ENCODE results near the gene AFTPH.

The AFTPH gene

DNA sequence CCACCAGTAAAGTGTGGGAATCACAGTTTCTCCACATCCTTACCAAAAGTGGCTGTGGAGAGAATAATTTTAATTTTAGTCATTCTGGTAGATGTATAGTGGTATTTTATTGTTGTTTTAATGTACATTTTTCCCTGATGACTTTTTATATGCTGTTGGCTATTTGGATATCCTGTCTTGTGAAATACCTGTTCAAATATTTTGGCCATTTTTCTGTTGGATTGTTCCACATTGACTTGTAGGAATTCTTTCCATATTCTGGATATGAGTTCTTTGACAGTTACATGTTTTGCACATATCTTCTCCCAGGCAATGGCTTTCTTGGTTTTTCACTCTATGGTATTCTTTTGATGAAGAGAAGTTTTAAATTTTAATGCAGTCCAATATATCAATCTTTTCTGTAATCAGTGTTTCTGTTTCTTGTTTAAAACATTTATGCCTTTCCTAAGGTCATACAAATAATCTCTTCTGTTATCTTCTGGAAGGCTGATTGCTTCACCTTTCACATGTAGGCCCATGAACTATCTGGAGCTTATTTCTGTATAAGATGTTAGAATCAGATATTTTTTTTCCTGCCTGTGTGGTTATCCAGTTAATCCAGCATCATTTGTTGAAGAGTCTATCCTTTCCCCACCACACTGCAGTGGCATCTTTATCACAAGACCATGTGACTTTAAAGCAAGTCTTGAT lies 19.0 kb downstream of the AFTPH start:
- H3K4me1 ChIP-seq (ENCODE audit: insufficient read depth, low read length), result peaks cover 7% of the 10 kb centered on the region; the same call in 1 of the 2 replicates

GRCh38 chr2:64548761-64549160 lies 24.6 kb downstream of the AFTPH start:
- Histone ChIP-seq H3K27me3 (ENCODE audit: insufficient read depth, low read length) (no peaks in the 10 kb centered on the region), H3K9ac (ENCODE audit: low read depth, low read length) (no peak overlapping the region), H3K4me1 (ENCODE audit: insufficient read depth, low read length) (no peaks in the 10 kb centered on the region), H3K9me3 (ENCODE audit: insufficient read depth, low read depth, low read length) (no peaks in the 10 kb centered on the region; the same call in 1 of the 2 replicates), H3K36me3 (ENCODE audit: insufficient read depth, low read depth, low read length) (no peaks in the 10 kb centered on the region), H3K4me3 (ENCODE audit: low read length) (no peak overlapping the region), H3K27ac (ENCODE audit: low read length) (no peak overlapping the region)

More for the DNA sequence above, 19.0 kb downstream of the AFTPH start:
- H3K4me3 ChIP-seq (ENCODE audit: low read length), result no peak overlapping the region
- H3K36me3 ChIP-seq (ENCODE audit: insufficient read depth, low read depth, low read length), result no peaks in the 10 kb centered on the region
- H3K27ac ChIP-seq (ENCODE audit: low read length), result no peak overlapping the region
- H3K9ac ChIP-seq (ENCODE audit: low read depth, low read length), result no peak overlapping the region
- no peaks in the 10 kb centered on the region for H3K9me3 ChIP-seq (ENCODE audit: insufficient read depth, low read depth, low read length)
- H3K27me3 ChIP-seq (ENCODE audit: insufficient read depth, low read length), result no peaks in the 10 kb centered on the region

- H3K9me3 ChIP-seq (ENCODE audit: insufficient read depth, low read depth, low read length), result no peaks in the 10 kb centered on the region; the same call in 1 of the 2 replicates
Measured at GRCh38 chr2:64550042-64550441, 25.9 kb downstream of the AFTPH start.

GRCh38 chr2:64551851-64552250 lies 27.7 kb downstream of the AFTPH start:
- H3K4me3 ChIP-seq (ENCODE audit: low read length), result no peak overlapping the region
- no peaks in the 10 kb centered on the region for H3K4me1 ChIP-seq (ENCODE audit: insufficient read depth, low read length)
- no peaks in the 10 kb centered on the region for H3K36me3 ChIP-seq (ENCODE audit: insufficient read depth, low read depth, low read length)
- H3K9me3 ChIP-seq (ENCODE audit: insufficient read depth, low read depth, low read length), result no peaks in the 10 kb centered on the region; the same call in 1 of the 2 replicates
- H3K27ac ChIP-seq (ENCODE audit: low read length), result no peak overlapping the region
- H3K27me3 ChIP-seq (ENCODE audit: insufficient read depth, low read length), result no peaks in the 10 kb centered on the region
- H3K9ac ChIP-seq (ENCODE audit: low read depth, low read length), result no peak overlapping the region

More at GRCh38 chr2:64550042-64550441, 25.9 kb downstream of the AFTPH start:
- Histone ChIP-seq H3K4me3 (ENCODE audit: low read length) (no peak overlapping the region), H3K27ac (ENCODE audit: low read length) (no peak overlapping the region), H3K36me3 (ENCODE audit: insufficient read depth, low read depth, low read length) (no peaks in the 10 kb centered on the region), H3K9ac (ENCODE audit: low read depth, low read length) (no peak overlapping the region), H3K27me3 (ENCODE audit: insufficient read depth, low read length) (no peaks in the 10 kb centered on the region), H3K4me1 (ENCODE audit: insufficient read depth, low read length) (no peaks in the 10 kb centered on the region)

DNA sequence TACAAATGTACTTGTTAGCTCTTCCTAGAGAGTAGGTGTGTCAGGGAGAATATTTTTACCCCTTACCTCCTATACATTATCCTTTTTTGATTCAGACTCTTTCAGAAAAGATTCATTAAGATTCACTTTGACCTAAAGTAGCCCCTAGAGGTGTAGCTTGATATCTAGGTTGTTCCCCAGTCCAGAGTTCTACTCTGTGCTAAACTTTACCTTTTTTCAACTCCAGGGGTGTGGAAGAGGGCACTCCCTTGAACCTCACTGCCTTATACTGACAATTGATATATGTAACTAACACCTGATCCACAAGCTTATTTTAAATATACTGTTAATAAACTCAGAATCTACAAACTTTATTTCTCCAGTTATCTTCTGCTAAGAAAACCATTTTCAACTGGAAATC lies 30.0 kb downstream of the AFTPH start:
- Histone ChIP-seq H3K9me3 (ENCODE audit: insufficient read depth, low read depth, low read length) (no peaks in the 10 kb centered on the region; the same call in 1 of the 2 replicates), H3K36me3 (ENCODE audit: insufficient read depth, low read depth, low read length) (no peaks in the 10 kb centered on the region), H3K27me3 (ENCODE audit: insufficient read depth, low read length) (no peaks in the 10 kb centered on the region), H3K4me1 (ENCODE audit: insufficient read depth, low read length) (no peaks in the 10 kb centered on the region), H3K4me3 (ENCODE audit: low read length) (no peak overlapping the region), H3K27ac (ENCODE audit: low read length) (no peak overlapping the region), H3K9ac (ENCODE audit: low read depth, low read length) (no peak overlapping the region)

- H3K4me1 ChIP-seq (ENCODE audit: insufficient read depth, low read length), result no peaks in the 10 kb centered on the region
- H3K9me3 ChIP-seq (ENCODE audit: insufficient read depth, low read depth, low read length), result no peaks in the 10 kb centered on the region
- H3K9ac ChIP-seq (ENCODE audit: low read depth, low read length), result no peak overlapping the region
Measured at GRCh38 chr2:64558445-64559081, 34.4 kb downstream of the AFTPH start.

DNA sequence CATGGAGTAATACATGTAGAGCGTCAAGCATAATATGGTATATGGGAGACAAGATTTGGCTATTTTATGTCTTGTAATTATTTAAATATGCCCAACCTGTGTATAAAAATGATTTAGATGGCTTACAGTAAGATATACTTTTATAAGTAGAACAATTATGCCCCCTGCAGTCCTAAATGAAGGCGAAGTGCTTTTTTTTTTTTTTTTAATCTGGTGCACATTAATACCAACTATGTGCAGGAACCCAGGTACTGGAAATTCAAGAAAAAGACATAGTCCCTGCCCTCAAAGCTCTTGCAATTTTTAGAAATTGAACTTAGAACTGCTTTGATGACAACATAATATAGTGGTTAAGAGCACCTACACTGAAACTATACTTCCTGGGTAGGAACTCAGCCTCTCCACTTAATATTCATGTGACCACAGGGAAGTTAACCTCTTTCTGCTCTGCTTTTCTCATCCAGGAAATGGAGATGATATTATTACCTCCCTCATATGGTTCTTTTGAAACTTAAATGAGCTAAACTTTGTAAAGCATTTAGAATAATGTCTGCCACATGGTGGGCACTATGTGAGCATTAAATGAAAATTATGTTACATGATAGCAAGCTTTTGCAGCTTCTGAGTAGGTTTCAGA lies 38.1 kb downstream of the AFTPH start:
- H3K27me3 ChIP-seq (ENCODE audit: insufficient read depth, low read length), result no peaks in the 10 kb centered on the region
- H3K36me3 ChIP-seq (ENCODE audit: insufficient read depth, low read depth, low read length), result no peaks in the 10 kb centered on the region
- no peak overlapping the region for H3K27ac ChIP-seq (ENCODE audit: low read length)
- H3K4me3 ChIP-seq (ENCODE audit: low read length), result no peak overlapping the region
- no peak overlapping the region for H3K9ac ChIP-seq (ENCODE audit: low read depth, low read length)
- no peaks in the 10 kb centered on the region for H3K4me1 ChIP-seq (ENCODE audit: insufficient read depth, low read length)
- no peaks in the 10 kb centered on the region for H3K9me3 ChIP-seq (ENCODE audit: insufficient read depth, low read depth, low read length)

More at GRCh38 chr2:64558445-64559081, 34.4 kb downstream of the AFTPH start:
- Histone ChIP-seq H3K36me3 (ENCODE audit: insufficient read depth, low read depth, low read length) (no peaks in the 10 kb centered on the region), H3K4me3 (ENCODE audit: low read length) (no peak overlapping the region), H3K27me3 (ENCODE audit: insufficient read depth, low read length) (no peaks in the 10 kb centered on the region), H3K27ac (ENCODE audit: low read length) (no peak overlapping the region)

GRCh38 chr2:64563436-64563938 lies 39.4 kb downstream of the AFTPH start:
- no peaks in the 10 kb centered on the region for H3K36me3 ChIP-seq (ENCODE audit: insufficient read depth, low read depth, low read length)
- H3K27ac ChIP-seq (ENCODE audit: low read length), result no peak overlapping the region
- H3K27me3 ChIP-seq (ENCODE audit: insufficient read depth, low read length), result no peaks in the 10 kb centered on the region
- no peaks in the 10 kb centered on the region for H3K4me1 ChIP-seq (ENCODE audit: insufficient read depth, low read length)
- H3K9ac ChIP-seq (ENCODE audit: low read depth, low read length), result no peak overlapping the region
- H3K4me3 ChIP-seq (ENCODE audit: low read length), result no peak overlapping the region
- H3K9me3 ChIP-seq (ENCODE audit: insufficient read depth, low read depth, low read length), result no peaks in the 10 kb centered on the region

DNA sequence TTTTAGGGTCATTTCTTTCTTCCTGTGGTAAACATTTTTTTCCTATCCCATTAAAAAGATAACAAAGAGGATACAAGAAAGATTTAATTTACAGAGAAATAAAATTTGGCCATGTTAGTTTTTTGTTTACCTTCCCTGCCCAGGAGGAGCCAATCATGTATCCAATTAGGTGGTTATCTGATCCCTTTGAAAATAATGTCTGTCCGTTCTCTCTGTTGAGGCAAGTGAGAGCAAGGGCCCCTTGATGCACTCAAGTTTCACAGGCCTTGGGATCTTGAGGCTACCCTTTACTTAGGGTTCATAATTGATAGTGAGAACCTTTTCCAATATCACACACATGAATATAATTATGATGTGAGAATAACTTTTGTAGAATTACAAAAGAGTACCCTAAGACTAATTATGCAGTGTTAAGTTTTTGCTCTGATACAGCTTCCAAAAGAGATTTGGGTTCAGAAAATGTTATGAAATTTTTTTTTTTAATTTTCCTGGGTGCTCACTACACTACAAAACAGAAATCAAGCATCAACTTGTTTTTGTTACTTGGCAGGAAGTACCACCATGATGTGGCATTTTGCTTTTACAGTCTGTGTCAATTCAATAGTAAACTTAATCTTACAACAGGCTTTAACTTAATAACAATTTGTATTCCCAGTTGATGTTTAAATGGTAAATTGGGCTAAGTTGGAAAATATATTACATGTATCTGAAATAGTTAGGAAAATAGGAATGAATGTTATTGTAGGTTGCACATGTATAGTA lies 42.0 kb downstream of the AFTPH start:
- Histone ChIP-seq H3K36me3 (ENCODE audit: insufficient read depth, low read depth, low read length) (peaks cover 10% of the 10 kb centered on the region; the same call in 1 of the 2 replicates), H3K9ac (ENCODE audit: low read depth, low read length) (no peak overlapping the region), H3K9me3 (ENCODE audit: insufficient read depth, low read depth, low read length) (no peaks in the 10 kb centered on the region), H3K27ac (ENCODE audit: low read length) (no peak overlapping the region), H3K4me3 (ENCODE audit: low read length) (no peak overlapping the region), H3K27me3 (ENCODE audit: insufficient read depth, low read length) (no peaks in the 10 kb centered on the region), H3K4me1 (ENCODE audit: insufficient read depth, low read length) (no peaks in the 10 kb centered on the region)

GRCh38 chr2:64567473-64567872 lies 43.3 kb downstream of the AFTPH start:
- Histone ChIP-seq H3K36me3 (ENCODE audit: insufficient read depth, low read depth, low read length) (peaks cover 14% of the 10 kb centered on the region; the same call in 1 of the 2 replicates), H3K27ac (ENCODE audit: low read length) (no peak overlapping the region), H3K27me3 (ENCODE audit: insufficient read depth, low read length) (no peaks in the 10 kb centered on the region), H3K9ac (ENCODE audit: low read depth, low read length) (no peak overlapping the region), H3K4me3 (ENCODE audit: low read length) (no peak overlapping the region), H3K4me1 (ENCODE audit: insufficient read depth, low read length) (no peaks in the 10 kb centered on the region), H3K9me3 (ENCODE audit: insufficient read depth, low read depth, low read length) (no peaks in the 10 kb centered on the region)

GRCh38 chr2:64568836-64569235 lies 44.7 kb downstream of the AFTPH start:
- H3K9ac ChIP-seq (ENCODE audit: low read depth, low read length), result no peak overlapping the region
- H3K4me1 ChIP-seq (ENCODE audit: insufficient read depth, low read length), result no peaks in the 10 kb centered on the region
- no peaks in the 10 kb centered on the region for H3K27me3 ChIP-seq (ENCODE audit: insufficient read depth, low read length)
- H3K27ac ChIP-seq (ENCODE audit: low read length), result no peak overlapping the region
- H3K4me3 ChIP-seq (ENCODE audit: low read length), result no peak overlapping the region
- peaks cover 25% of the 10 kb centered on the region for H3K36me3 ChIP-seq (ENCODE audit: insufficient read depth, low read depth, low read length)
- no peaks in the 10 kb centered on the region for H3K9me3 ChIP-seq (ENCODE audit: insufficient read depth, low read depth, low read length)

Measured in iPS-20b (cell line).